Adrenal gland (tissue), 12 donors: ENCODE data around the gene OLIG3. TPM values are rescaled to one million over a fixed set of nuclear protein-coding genes. Genes with fewer than 3 reads are reported as not detected.

Source experiments
- DNase-seq, 7 donors: peaks; one replicate each; pipeline ENCODE4 v3.0.0-alpha.2; 2019 to 2020
- H3K27ac ChIP-seq, 5 donors: fragments of 200-600 bp; sonication (generic) in 4 of 5; 1 replicate in 3 of 5; 2 replicates in 2 of 5; pipeline versions ENCODE4 v1.5.1 to v1.8.0; 2016 to 2020; ENCODE audit warnings: mild to moderate bottlenecking in 1 of 5
- H3K27me3 ChIP-seq: fragments of 200-600 bp; 2 replicates; pipeline ENCODE4 v1.8.0; 2021
- H3K36me3 ChIP-seq, 2 donors: fragments of 200-600 bp; replicated peaks in 1 of 2; 1 replicate in 1 of 2; 2 replicates in 1 of 2; pipeline versions ENCODE4 v1.5.1 to v1.8.0; 2018 to 2022
- H3K4me1 ChIP-seq, 2 donors: fragments of 200-600 bp; replicated peaks in 1 of 2; 1 replicate in 1 of 2; 2 replicates in 1 of 2; pipeline versions ENCODE4 v1.5.1 to v1.8.0; 2018 to 2021
- H3K4me3 ChIP-seq, 4 donors: fragments of 200-600 bp; sonication (generic) in 3 of 4; one replicate each; pipeline ENCODE4 v1.5.1; 2016 to 2018
- H3K9me3 ChIP-seq, 3 donors: fragments of 200-600 bp; sonication (generic) in 1 of 3; replicated peaks in 1 of 3; 1 replicate in 2 of 3; 2 replicates in 1 of 3; pipeline versions ENCODE4 v1.5.1 to v1.8.0; 2016 to 2021
- POLR2A ChIP-seq, 2 donors: fragments of 450-650 bp; IDR thresholded peaks; one replicate each; pipeline ENCODE4 v1.6.1; 2017; ENCODE audit warnings: antibody characterized with exemption in 2 of 2, mild to moderate bottlenecking in 2 of 2, moderate library complexity in 1 of 2
- WGBS, 4 donors: extraction: QIAGEN DNeasy Blood & Tissue Kit in 2 of 4; methylation state at CpG; one replicate each; pipeline versions ENCODE4 v1.1.5 to v1.1.7; 2013 to 2017; 5-methylcytosine and 5-hydroxymethylcytosine counted together
- intact Hi-C, 2 donors: fragments of 100-400 bp; cut with DNase I; formaldehyde crosslinking; loops; one replicate each; pipeline versions ENCODE4 v1.14.1 to v1.15.0; 2022 to 2023
- polyA plus RNA-seq, 3 donors: library from polyadenylated mRNA; stranded (reverse); fragments of 200-250 nt in 2 of 3; fragments of 350-450 nt in 1 of 3; fragmentation: Illumina TruSeq in 1 of 3; extraction: RNeasy Lipid Tissue Mini Kit (QIAGEN cat#74804) in 1 of 3; gene quantifications; one replicate each; pipeline ENCODE4 v1.2.3, GENCODE V29; 2013 to 2014
- total RNA-seq, 9 donors: library from RNA; depleted of rRNA in 4 of 9; stranded (reverse); fragments of >200 nt in 4 of 9; fragments of 120-200 nt in 1 of 9; fragmentation: NEBNext Ultra II Directional in 1 of 9; extraction: Animal tissue kit (Norgen Biotek cat#: 25700) in 1 of 9; gene quantifications; one replicate each; pipeline versions ENCODE4 v1.1.0 to v1.2.4, GENCODE V29; 2013 to 2023
- TF ChIP-seq, protein P1 (sequence below), 6 experiments: fragments of 450-650 bp in 4 of 6; fragments of 200-600 bp in 2 of 6; sonication (generic) in 1 of 6; IDR thresholded peaks; 1 replicate in 5 of 6; 2 replicates in 1 of 6; pipeline versions ENCODE4 v1.5.1 to v1.8.0; 2016 to 2021; ENCODE audit warnings: antibody characterized with exemption in 6 of 6, mild to moderate bottlenecking in 2 of 6, moderate library complexity in 1 of 6
- donor health status: healthy with polysubstance abuse.
- donor health status: Bipolar disorder and iron deficiency.
- donor health status: DM: yes; HTN: yes; CAD: no.
- donor health status: DM: no; HTN: no; CAD: no.
- donor health status: DM: no; HTN: no; CAD: no.
- donor health status: DM: yes; HTN: yes; CAD: no.

The OLIG3 gene
- total and polyA plus RNA-seq, 12 donors: not detected

DNA sequence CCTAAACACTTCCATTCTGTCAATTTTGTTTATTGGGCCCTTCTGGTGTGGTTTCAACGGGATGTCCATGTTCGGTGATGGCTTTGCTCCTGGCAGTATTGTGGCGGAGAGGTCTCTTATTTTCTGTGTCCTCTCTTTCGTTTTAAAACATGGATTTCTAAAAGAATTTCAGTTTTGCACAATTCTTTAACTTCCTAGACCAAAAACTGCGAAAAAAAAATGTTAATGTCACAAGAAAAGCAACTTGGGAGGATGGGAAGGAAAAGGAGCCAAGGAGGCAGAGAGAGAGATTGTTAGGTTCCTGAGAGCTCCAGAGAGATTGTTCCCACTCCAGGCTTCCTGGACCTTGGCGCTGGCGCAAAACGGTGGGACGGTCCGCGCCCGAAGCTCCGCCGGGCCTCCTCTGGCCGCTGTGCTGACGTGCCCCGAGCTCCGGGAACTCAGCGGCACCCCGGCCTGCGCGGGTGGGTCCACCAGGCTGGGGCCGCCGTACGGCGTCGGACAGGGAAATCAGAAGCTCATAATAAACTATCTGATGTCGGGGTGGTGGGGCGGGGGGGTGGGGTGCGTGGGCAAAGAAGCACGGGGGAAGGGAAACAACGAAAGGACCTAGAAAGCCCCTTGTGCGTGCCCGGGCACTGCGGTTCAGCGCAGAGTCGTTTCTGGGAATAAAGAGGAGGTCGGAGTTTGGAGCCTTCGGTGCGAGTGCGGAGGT, 951 bp upstream of the OLIG3 start:
- intact Hi-C loops: no loop called here
- peaks cover 99% of the 10 kb centered on the region for H3K27me3 ChIP-seq
- no peaks in the 10 kb centered on the region for H3K9me3 ChIP-seq
- H3K4me1 ChIP-seq: peaks cover 0 to 15% of the 10 kb centered on the region in 2 donors
- no peaks in the 10 kb centered on the region for H3K36me3 ChIP-seq
- 7 to 10% (median 9%) methylated on average over 21 to 41 of the region's 41 CpGs for WGBS, 4 donors
- no peak overlapping the region for H3K4me3 ChIP-seq
- no peak for DNase-seq
- H3K27ac ChIP-seq: no peak overlapping the region
- TF ChIP-seq, protein P1, sequence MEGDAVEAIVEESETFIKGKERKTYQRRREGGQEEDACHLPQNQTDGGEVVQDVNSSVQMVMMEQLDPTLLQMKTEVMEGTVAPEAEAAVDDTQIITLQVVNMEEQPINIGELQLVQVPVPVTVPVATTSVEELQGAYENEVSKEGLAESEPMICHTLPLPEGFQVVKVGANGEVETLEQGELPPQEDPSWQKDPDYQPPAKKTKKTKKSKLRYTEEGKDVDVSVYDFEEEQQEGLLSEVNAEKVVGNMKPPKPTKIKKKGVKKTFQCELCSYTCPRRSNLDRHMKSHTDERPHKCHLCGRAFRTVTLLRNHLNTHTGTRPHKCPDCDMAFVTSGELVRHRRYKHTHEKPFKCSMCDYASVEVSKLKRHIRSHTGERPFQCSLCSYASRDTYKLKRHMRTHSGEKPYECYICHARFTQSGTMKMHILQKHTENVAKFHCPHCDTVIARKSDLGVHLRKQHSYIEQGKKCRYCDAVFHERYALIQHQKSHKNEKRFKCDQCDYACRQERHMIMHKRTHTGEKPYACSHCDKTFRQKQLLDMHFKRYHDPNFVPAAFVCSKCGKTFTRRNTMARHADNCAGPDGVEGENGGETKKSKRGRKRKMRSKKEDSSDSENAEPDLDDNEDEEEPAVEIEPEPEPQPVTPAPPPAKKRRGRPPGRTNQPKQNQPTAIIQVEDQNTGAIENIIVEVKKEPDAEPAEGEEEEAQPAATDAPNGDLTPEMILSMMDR (IDR thresholded peaks at IDR 0.05): no peak
- TF ChIP-seq POLR2A (IDR thresholded peaks at IDR 0.05): no peak

DNA sequence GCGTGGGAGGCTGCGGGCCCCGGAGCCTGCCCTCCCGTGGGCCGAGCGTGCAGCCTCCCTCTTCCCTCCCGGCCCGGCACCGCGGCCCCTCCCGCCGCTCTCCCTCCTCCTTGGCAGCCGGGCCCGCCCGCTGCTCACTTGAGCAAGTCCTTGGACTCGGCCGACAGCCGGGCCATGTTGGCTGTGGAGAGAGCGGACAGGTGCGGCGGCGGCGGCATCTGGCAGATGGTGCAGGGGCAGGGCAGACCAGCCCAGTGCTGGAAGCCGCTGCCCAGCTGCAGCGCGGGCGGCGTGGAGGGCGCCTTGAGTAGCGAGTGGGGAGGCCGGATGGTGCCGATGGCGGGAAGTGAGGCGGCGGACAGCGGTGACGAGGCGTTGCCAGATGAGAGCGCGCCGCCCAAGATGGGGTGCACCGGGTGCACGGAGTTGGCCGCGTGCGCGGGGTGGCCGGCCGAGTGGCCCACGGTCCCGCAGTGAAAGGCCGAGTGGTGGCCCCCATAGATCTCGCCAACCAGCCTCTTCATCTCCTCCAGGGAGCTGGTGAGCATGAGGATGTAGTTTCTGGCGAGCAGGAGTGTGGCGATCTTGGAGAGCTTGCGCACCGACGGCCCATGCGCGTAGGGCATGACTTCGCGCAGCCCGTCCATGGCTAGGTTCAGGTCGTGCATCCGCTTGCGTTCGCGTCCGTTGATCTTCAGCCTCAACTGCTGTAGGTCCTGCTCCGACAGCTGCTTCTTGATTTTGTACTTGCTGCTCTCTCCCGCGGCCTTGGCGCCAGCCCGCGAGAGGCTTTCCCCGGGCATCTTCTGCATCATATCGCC, 766 bp downstream of the OLIG3 start:
- Histone ChIP-seq H3K36me3 (no peaks in the 10 kb centered on the region), H3K4me1 (peaks cover 0 to 15% of the 10 kb centered on the region in 2 donors), H3K4me3 (no peak overlapping the region), H3K27me3 (peaks cover 100% of the 10 kb centered on the region), H3K27ac (no peak overlapping the region), H3K9me3 (no peaks in the 10 kb centered on the region)
- no peak for DNase-seq
- intact Hi-C loops: no loop called here
- TF ChIP-seq, protein P1 (IDR thresholded peaks at IDR 0.05): no peak
- TF ChIP-seq POLR2A (IDR thresholded peaks at IDR 0.05): no peak
- WGBS, 4 donors: 3 to 6% (median 4%) methylated on average over 22 to 77 of the region's 77 CpGs

DNA sequence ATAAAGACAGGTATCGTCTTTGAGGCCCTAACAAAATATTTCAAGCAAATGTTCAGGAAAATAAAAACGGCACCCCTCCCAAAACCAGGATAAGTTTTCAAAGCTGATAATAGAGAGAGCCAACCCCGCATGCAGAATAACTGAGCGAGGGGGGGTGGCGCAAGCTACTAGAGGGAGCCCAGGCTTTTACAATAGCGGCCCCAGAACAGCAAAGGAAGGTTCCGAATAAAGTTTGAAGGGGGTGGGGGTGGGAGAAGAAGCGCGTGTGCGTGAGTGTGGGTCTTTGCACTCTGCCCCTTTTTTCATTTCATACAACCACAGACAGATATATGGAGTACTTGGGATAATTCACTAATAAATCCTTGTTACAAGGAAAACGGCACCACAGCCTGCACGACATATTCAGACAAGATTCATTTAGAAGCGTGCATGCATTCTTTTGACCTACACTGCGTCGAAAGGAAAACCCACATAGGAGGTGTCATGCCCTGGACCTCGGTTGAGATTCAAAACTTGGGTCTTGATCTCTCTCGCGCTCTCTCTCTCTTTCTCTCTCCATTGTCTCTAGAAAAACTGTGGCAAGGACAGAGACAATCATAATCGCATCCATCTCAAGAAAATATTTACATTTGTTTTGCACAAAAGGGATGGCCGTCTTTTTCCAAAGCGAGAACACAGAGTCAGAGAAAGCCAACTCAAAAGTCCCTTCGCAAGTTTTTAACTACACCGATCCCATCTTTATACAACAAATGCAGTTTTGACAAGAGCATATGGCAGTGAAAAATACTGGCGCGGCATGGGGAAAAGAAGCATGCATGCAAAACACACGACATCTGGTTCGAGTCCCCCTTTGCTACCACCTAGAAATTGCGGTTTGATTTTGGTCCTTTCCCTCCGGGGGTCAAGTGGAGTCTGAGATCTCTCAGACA, 1.6 kb downstream of the OLIG3 start:
- H3K36me3 ChIP-seq: no peaks in the 10 kb centered on the region
- H3K27me3 ChIP-seq: peaks cover 100% of the 10 kb centered on the region
- intact Hi-C loops: no loop called here
- H3K9me3 ChIP-seq: no peaks in the 10 kb centered on the region
- DNase-seq: no peak
- 10 to 15% (median 11%) methylated on average over 29 of the region's 29 CpGs for WGBS, 4 donors
- TF ChIP-seq POLR2A (IDR thresholded peaks at IDR 0.05): no peak
- TF ChIP-seq, protein P1 (IDR thresholded peaks at IDR 0.05): no peak
- H3K4me1 ChIP-seq: peaks cover 0 to 11% of the 10 kb centered on the region in 2 donors
- no peak overlapping the region for H3K4me3 ChIP-seq
- no peak overlapping the region for H3K27ac ChIP-seq

DNA sequence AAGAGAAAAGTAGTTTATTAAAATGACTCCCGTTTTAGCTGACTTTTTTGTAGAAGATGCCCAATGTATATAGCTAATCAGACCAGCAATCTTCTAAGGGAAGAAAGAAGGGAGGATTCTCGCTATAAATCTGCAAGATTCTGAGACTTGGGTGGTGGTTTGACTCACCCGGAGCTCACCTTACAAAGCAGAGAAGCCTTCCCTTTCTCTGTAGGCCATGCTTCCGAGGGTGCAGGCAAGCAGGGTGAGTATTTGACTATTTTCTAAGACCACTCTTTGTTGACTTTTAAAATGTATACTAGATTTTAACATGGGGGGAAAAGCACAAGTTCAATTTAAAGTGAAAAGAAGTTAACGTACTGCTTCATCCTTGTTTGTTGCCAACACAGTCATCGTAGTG, 2.7 kb downstream of the OLIG3 start:
- Histone ChIP-seq H3K4me1 (peaks cover 0 to 5% of the 10 kb centered on the region in 2 donors), H3K36me3 (no peaks in the 10 kb centered on the region), H3K4me3 (no peak overlapping the region), H3K27ac (no peak overlapping the region), H3K27me3 (peaks cover 98% of the 10 kb centered on the region), H3K9me3 (no peaks in the 10 kb centered on the region)
- 30 to 35% (median 33%) methylated on average over 6 of the region's 6 CpGs for WGBS, 4 donors
- intact Hi-C loops: no loop called here
- no peak for TF ChIP-seq POLR2A (IDR thresholded peaks at IDR 0.05)
- TF ChIP-seq, protein P1 (IDR thresholded peaks at IDR 0.05): no peak
- no peak for DNase-seq
